ENCODE data around the gene PCBP4. TPM values are rescaled to one million over a fixed set of nuclear protein-coding genes. Genes with fewer than 3 reads are reported as not detected.

Gene PCBP4
- total RNA-seq, 1 experiment from 2014 or later: 45.8 TPM

DNA sequence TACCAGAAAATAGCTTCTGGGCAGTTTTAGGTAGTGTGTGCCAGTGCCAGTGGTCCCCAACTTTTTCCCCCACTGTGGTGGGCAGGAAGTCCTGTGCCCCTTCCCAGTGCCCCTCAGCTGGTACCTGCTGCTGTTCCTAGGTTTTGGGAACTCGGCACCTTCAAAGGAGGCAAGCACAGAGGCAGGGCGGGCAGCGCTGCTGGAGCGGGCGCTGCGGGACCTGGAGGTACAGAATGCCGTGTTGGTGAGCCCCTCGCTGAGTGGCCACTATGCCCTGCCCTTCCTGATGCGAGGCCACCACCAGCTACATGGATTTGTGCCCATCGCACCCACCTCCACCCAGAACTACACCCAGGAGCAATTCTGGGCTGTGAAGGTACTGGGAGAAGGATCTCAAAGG is 13.0 kb upstream of the PCBP4 start:
- H3K27me3 ChIP-seq (ENCODE audit: low read length): no peaks in the 10 kb centered on the region
- TF ChIP-seq EZH2phosphoT487 (IDR thresholded peaks at IDR 0.05; ENCODE audit: borderline replicate concordance, low read length): no peak
- no peak overlapping the region for H3K9ac ChIP-seq (ENCODE audit: low read length)
- peaks cover 25% of the 10 kb centered on the region for H3K4me1 ChIP-seq (ENCODE audit: insufficient read depth, low read length)
- POLR2A ChIA-PET (ENCODE audit: unreplicated experiment): no interaction called here
- H3K9me3 ChIP-seq (ENCODE audit: low read length): no peaks in the 10 kb centered on the region
- CTCF ChIA-PET: no interaction called here
- no peaks in the 10 kb centered on the region for H3K9me2 ChIP-seq (replicated peaks; ENCODE audit: low read length)
- no peaks in the 10 kb centered on the region for H4K20me1 ChIP-seq (ENCODE audit: low read length)
- H3F3A ChIP-seq (ENCODE audit: low read length, unreplicated experiment): no peaks in the 10 kb centered on the region
- no peak overlapping the region for H2AFZ ChIP-seq (ENCODE audit: low read length)
- no peak overlapping the region for H3K4me2 ChIP-seq (ENCODE audit: low read length)
- H3K4me3 ChIP-seq (ENCODE audit: low read length): no peak overlapping the region
- H3K36me3 ChIP-seq (ENCODE audit: low read depth, low read length): no peaks in the 10 kb centered on the region
- no peak overlapping the region for H3K27ac ChIP-seq (ENCODE audit: low read length)
- DNase-seq (no peak), ATAC-seq (no peak)
- intact Hi-C loops (cut with micrococcal nuclease): no loop called here
- no TSS peak for BruUV-seq (replicated peaks)
- peaks cover 24% of the 10 kb centered on the region for H3K79me2 ChIP-seq (ENCODE audit: low read length)

DNA sequence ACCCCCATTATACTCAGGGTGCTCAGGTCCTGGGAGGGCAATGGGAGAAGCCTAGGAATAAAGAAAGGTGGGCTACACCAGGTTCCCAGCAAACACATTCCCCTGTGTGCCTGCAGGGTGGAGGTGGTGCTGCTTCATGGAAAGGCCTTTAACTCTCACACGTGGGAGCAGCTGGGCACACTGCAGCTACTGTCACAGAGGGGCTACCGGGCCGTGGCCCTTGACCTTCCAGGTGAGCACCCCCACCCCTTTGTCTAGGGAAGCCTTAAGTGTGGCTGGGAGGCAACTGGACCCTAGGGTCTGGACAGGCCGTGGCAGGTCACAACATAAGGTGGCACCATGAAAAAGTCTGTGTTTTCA is 10.9 kb upstream of the PCBP4 start:
- H3K9me3 ChIP-seq (ENCODE audit: low read length): no peaks in the 10 kb centered on the region
- no peaks in the 10 kb centered on the region for H4K20me1 ChIP-seq (ENCODE audit: low read length)
- DNase-seq (no peak), ATAC-seq (no peak)
- H3K9ac ChIP-seq (ENCODE audit: low read length): no peak overlapping the region
- POLR2A ChIA-PET (ENCODE audit: unreplicated experiment): no interaction called here
- no peak for TF ChIP-seq EZH2phosphoT487 (IDR thresholded peaks at IDR 0.05; ENCODE audit: borderline replicate concordance, low read length)
- TF ChIP-seq, protein P1, sequence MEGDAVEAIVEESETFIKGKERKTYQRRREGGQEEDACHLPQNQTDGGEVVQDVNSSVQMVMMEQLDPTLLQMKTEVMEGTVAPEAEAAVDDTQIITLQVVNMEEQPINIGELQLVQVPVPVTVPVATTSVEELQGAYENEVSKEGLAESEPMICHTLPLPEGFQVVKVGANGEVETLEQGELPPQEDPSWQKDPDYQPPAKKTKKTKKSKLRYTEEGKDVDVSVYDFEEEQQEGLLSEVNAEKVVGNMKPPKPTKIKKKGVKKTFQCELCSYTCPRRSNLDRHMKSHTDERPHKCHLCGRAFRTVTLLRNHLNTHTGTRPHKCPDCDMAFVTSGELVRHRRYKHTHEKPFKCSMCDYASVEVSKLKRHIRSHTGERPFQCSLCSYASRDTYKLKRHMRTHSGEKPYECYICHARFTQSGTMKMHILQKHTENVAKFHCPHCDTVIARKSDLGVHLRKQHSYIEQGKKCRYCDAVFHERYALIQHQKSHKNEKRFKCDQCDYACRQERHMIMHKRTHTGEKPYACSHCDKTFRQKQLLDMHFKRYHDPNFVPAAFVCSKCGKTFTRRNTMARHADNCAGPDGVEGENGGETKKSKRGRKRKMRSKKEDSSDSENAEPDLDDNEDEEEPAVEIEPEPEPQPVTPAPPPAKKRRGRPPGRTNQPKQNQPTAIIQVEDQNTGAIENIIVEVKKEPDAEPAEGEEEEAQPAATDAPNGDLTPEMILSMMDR (conservative IDR thresholded peaks at IDR 0.05; ENCODE audit: low read depth, low read length): no peak
- no peak for TF ChIP-seq EZH2 (IDR thresholded peaks at IDR 0.05; ENCODE audit: low read length, unreplicated experiment)
- H3K27ac ChIP-seq (ENCODE audit: low read length): no peak overlapping the region
- no peaks in the 10 kb centered on the region for H3F3A ChIP-seq (ENCODE audit: low read length, unreplicated experiment)
- no peaks in the 10 kb centered on the region for H3K9me2 ChIP-seq (replicated peaks; ENCODE audit: low read length)
- no TSS peak for BruUV-seq (replicated peaks)
- intact Hi-C loops (cut with micrococcal nuclease): no loop called here
- no peak overlapping the region for H3K4me3 ChIP-seq (ENCODE audit: low read length)
- H3K27me3 ChIP-seq (ENCODE audit: low read length): no peaks in the 10 kb centered on the region
- no peaks in the 10 kb centered on the region for H3K36me3 ChIP-seq (ENCODE audit: low read depth, low read length)
- no peak overlapping the region for H2AFZ ChIP-seq (ENCODE audit: low read length)
- CTCF ChIA-PET: no interaction called here
- H3K4me1 ChIP-seq (ENCODE audit: insufficient read depth, low read length): peaks cover 29% of the 10 kb centered on the region
- peaks cover 18% of the 10 kb centered on the region for H3K79me2 ChIP-seq (ENCODE audit: low read length)
- no peak overlapping the region for H3K4me2 ChIP-seq (ENCODE audit: low read length)

DNA sequence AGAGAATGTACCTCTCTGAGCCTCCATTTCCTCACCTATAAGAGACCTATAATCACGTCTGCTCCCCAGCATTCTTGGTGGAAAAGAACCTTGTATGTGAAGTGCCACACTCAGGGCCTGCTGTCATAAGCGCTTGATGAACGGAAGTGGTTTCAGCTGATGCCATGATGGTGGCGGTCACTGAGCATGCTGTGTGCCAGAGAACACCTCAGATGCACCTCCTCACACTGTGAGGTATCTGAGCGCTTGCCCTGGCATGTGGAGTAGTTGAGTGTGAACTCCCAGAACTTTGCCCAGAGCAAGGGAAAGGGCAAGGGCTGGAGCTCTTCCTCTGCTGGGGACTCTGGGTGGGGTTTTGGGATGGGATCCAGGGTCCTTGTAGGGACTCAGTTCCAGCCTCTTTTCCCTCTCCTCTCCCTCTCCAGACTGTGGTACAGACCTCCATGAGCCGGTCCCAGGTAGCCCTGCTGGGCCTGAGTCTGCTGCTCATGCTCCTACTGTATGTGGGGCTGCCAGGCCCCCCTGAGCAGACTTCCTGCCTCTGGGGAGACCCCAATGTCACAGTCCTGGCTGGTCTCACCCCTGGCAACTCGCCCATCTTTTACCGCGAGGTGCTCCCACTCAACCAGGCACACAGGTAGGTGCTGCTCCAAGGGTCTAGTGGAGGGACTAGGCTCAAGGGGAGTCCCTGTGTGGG is 10.3 kb upstream of the PCBP4 start:
- H3K4me1 ChIP-seq (ENCODE audit: insufficient read depth, low read length): peaks cover 27% of the 10 kb centered on the region
- no peak overlapping the region for H3K27ac ChIP-seq (ENCODE audit: low read length)
- BruUV-seq (replicated peaks): no TSS peak
- no peak overlapping the region for H2AFZ ChIP-seq (ENCODE audit: low read length)
- DNase-seq: no peak
- no peak overlapping the region for H3K4me3 ChIP-seq (ENCODE audit: low read length)
- H3K9me3 ChIP-seq (ENCODE audit: low read length): no peaks in the 10 kb centered on the region
- H3K36me3 ChIP-seq (ENCODE audit: low read depth, low read length): no peaks in the 10 kb centered on the region
- no peak for ATAC-seq
- no peaks in the 10 kb centered on the region for H3F3A ChIP-seq (ENCODE audit: low read length, unreplicated experiment)
- CTCF ChIA-PET: no interaction called here
- no peak overlapping the region for H3K9ac ChIP-seq (ENCODE audit: low read length)
- TF ChIP-seq EZH2phosphoT487 (IDR thresholded peaks at IDR 0.05; ENCODE audit: borderline replicate concordance, low read length) (no peak), EZH2 (IDR thresholded peaks at IDR 0.05; ENCODE audit: low read length, unreplicated experiment) (no peak)
- TF ChIP-seq, protein P1 (conservative IDR thresholded peaks at IDR 0.05; ENCODE audit: low read depth, low read length): no peak
- POLR2A ChIA-PET (ENCODE audit: unreplicated experiment): no interaction called here
- H4K20me1 ChIP-seq (ENCODE audit: low read length): no peaks in the 10 kb centered on the region
- H3K4me2 ChIP-seq (ENCODE audit: low read length): no peak overlapping the region
- peaks cover 23% of the 10 kb centered on the region for H3K79me2 ChIP-seq (ENCODE audit: low read length)
- no peaks in the 10 kb centered on the region for H3K9me2 ChIP-seq (replicated peaks; ENCODE audit: low read length)
- intact Hi-C loops (cut with micrococcal nuclease): no loop called here
- no peaks in the 10 kb centered on the region for H3K27me3 ChIP-seq (ENCODE audit: low read length)

All from PC-3 (cell line).